22Rv1 (cell line): ENCODE data around the gene OR2G3.

ENCODE experiments used
- CTCF ChIP-seq: fragments of 450-650 bp; IDR thresholded peaks from 2 replicates; pipeline ENCODE4 v1.5.1; 2017; ENCODE audit warnings: mild to moderate bottlenecking
- ZFX ChIP-seq: fragments of 450-650 bp; IDR thresholded peaks from 2 replicates; pipeline ENCODE4 v1.6.1; 2017; ENCODE audit warnings: antibody characterized with exemption, borderline replicate concordance

- TF ChIP-seq CTCF, result no peak
- TF ChIP-seq ZFX, result no peak
These were observed 30.7 kb upstream of the OR2G3 start for GRCh38 chr1:247574664-247575063.
